NCI-H1436 (cell line): ENCODE data around the gene RNF215.
A peak's percentile ranks its signal among the peaks of the same experiment; 100 is the strongest.
"Not testable (repeated sequence)": the region's sequence is repeated elsewhere in the genome, so short reads cannot be mapped to it uniquely, and the experiment has no call there.

Source experiments
- DNase-seq: peaks from one replicate; lab custom pipeline; 2025; lab: John Stamatoyannopoulos, UW

The RNF215 gene

DNA sequence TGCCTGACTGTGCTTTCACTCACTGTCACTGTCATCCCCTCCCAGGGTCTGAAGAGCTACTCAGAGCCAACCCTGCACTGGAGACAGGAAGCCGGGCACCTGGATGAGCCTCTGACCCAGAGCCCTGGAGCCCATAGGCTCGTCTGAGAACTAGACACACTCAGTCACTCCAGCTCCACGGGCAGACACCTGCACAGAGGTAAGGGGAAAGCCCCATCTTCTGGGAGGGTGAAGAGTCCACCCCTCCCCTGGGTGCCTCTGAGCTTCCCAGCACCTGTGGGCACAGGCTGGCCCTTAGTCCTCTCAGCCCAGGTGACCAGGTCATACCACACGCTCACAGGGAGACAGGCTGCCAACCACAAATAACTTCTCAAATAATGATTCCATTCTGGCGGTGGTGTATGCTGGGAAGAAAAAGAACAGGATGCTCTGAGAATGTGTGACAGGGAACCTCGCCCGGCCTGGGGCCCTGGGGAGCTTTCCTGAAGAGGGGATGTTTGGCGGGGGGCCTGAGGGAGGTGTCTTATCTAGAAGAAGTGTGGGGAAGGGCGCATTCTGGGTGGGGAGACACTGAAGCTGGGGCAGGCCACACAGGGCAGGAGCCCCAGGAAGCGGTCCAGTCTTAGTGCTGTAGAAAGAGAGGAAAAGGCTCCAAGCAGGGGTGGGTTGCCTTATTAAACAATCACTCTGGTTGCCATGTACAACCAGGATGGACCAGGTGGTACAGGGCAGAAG lies 25.1 kb downstream of the RNF215 start:
- DNase-seq, result no peak

- no peak for DNase-seq
These were observed 28.7 kb downstream of the RNF215 start for GRCh38 chr22:30358541-30358940.

GRCh38 chr22:30357650-30358215 lies 29.5 kb downstream of the RNF215 start:
- DNase-seq, result no peak

- peak; percentile 29 for DNase-seq
These were observed 30.0 kb downstream of the RNF215 start for GRCh38 chr22:30357236-30357570.

- DNase-seq, result peak; percentile 84
These were observed 30.6 kb downstream of the RNF215 start, which contains the start of the genes CCDC157 and SF3A1 for GRCh38 chr22:30356449-30357235. TSS of gene CCDC157 (plus strand) at chr22:30357007. CDS start at chr22:30366001, 8,994 bp downstream. TSS of gene SF3A1 (minus strand) at chr22:30356894. CDS start at chr22:30356792, 102 bp downstream.

GRCh38 chr22:30354644-30355043 lies 32.6 kb downstream of the RNF215 start:
- DNase-seq, result no peak

GRCh38 chr22:30351226-30351625 lies 36.0 kb downstream of the RNF215 start:
- no peak for DNase-seq

DNA sequence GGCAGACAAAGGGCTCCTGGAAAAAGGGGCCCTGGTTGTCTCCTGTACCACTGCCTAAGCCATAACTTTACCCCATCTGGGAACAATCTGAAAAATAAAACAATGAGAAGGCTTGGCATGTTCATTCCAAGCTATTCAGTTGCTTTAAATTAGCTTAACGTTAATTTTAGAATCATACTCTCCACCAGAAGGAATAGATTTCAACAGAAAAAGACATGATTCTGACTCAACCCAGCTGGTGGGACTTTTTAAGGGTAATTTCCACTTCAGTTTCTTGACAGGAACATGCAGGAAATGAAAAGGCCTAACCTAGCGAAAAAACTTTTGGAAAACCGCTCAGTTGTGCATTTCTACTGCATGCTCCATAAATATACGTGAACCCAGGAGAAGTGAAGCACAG lies 38.4 kb downstream of the RNF215 start:
- DNase-seq, result no peak

- DNase-seq, result no peak
These were observed 38.8 kb downstream of the RNF215 start for GRCh38 chr22:30348404-30348803.

DNA sequence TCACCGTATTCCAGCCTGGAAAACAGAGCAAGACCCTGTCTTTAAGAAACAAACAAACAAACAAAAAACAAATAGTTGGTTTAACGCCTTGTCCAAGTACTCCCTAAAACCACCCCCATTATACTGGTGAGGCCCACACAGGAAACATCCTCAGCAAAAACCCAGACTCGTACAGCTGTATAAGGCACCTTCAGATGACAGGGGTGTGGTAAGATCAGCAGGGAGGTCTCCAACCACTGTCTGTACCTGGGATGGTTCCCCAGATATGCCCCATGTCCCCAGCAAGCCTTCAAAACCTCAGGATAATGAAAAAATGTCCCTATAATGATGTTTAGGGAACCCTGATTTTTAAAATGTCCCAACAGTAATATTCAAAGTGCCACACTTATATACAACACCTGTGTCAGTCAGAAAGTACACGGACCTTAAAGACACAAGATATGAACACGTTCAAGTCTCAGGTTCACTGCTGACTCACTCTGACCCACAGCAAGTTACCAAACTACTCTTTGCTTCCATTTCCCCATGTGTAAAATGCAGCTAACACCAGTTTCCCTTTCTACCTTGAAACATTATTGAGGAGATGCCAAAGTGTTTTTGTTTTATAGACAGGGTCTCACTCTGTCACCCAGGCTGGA lies 39.8 kb downstream of the RNF215 start:
- DNase-seq, result no peak

- no peak for DNase-seq
These were observed 42.6 kb downstream of the RNF215 start for GRCh38 chr22:30344447-30345200.

GRCh38 chr22:30340911-30341685 lies 46.1 kb downstream of the RNF215 start:
- DNase-seq, result no peak

DNA sequence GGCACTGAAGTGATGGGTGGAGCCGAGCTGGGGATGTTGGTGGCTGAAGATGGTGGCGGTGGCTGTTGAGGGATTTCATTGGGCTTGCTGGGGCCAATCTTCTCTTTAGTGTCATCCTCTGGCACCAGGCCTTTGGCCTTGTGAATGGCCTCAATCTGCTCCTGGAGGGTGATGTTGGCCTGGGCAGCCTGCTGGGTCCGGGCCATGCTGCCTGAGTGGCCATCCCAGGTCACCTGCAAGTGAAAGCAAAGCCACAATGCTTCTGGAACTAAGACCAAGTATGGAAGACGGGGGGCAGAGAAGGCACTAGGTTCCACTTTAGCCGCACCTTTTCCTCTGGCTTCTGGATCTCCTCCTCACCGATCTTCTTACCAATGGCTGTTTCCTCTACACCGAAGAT lies 48.4 kb downstream of the RNF215 start:
- no peak for DNase-seq

GRCh38 chr22:30338341-30338740 lies 48.9 kb downstream of the RNF215 start:
- not testable (repeated sequence) for DNase-seq

- no peak for DNase-seq
These were observed 49.8 kb downstream of the RNF215 start for GRCh38 chr22:30337461-30337778.

- no peak for DNase-seq
These were observed 50.3 kb downstream of the RNF215 start for GRCh38 chr22:30336752-30337460.

GRCh38 chr22:30335236-30335635 lies 52.0 kb downstream of the RNF215 start:
- no peak for DNase-seq

GRCh38 chr22:30334646-30335045 lies 52.6 kb downstream of the RNF215 start:
- DNase-seq, result no peak

DNA sequence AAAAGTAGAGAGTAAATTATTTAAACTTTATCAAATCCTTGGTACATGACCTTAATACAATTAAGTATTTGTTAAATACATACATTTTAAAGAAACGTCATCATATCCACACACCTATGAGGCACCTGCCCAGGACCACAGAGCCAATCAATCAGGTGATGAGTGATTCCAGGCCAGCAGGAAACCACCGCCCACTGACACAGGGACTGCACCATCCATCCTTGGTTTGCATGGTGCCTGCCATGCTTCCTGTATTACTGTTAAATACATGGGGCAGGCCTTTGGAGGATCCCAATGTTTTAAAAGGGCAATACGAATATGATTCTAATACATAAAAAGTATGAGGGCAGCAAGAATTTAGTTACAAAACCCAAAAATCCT lies 53.5 kb downstream of the RNF215 start:
- no peak for DNase-seq

GRCh38 chr22:30332994-30333706 lies 54.1 kb downstream of the RNF215 start:
- DNase-seq, result no peak
